ENCODE data around the gene ATG10. TPM values are rescaled to one million over a fixed set of nuclear protein-coding genes. Genes with fewer than 3 reads are reported as not detected.

The ATG10 gene
- 11.3 and 13.7 TPM in 2 replicates for total RNA-seq

DNA sequence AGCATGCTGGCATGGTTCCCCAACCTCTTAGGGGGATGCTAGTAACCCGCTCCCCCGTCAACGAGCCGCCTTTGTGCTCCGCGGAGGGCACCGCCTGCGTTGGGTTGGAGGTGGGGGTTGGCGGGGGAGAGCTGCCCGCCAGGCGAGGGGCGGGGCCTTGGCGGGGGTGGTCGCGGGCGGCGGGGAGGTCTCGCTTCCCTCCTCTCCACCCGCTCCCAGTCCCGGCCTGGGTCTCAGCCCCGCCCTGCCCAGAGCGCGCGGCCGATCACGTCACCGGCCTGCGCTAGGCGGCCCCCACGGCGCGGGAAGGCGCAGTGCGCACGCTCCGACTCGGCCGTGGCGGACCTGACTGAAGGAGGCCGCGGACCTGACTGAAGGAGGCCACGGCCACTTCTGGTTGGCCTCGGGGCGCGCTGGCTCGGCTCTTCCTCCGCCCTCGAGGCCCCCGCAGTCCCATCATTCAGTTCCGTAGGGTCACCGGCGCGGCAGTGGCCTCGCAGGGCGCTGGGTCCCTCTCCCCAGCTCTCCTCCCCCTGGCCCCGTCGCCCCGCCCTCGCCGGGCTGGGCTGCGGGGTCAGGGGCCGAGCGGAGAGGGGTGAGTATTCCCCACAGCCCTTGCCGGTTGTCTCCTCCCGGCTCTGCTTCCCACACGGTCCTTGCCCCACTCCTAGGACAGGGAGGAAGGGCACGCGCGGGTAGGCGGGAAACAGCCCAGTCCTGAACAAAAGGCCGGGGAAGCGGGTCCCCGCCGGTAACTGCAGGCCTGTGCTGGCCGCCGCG is at the start of gene ATG10:
TSS of gene ATG10 (plus strand) at position 312 of the 780 bp plus-strand sequence. CDS start 15,548 bp downstream, outside the sequence.

DNA sequence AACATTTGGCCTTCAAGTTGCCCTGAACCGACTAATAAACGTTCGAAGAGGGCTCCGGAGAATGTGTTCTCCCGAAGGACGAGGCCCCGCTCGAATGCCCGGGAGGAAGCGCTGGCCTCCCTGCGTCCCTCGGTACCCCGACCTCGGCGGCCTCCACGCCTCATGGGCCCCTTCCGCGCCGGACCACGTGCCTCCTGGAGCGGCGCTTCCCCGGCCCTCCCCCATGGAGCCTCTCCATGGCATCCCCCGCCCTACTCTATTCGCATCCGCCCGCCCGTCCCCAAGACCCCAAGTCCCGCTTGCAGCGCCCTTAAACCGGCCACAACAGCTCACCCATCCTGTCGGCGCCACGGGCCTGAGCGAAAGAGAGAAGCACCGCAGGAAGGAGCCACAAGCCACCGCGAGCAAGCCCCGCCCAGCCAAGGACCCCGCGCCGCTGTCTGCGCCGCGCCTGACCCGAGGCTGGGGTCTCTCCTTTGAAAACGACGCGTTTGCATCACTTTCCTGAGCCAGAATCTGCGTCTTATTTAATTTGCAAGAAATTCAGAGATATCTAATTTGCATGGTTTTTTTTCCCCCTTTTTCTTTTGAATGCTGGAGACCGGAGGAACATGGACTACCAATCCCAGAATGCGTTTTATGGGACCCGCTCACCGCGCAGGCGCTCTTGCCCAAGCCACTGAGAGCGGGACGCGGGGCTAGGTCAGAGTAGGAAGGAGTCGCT is 306.3 kb downstream of the ATG10 start, which contains the start of gene RPS23:
TSS of gene RPS23 (minus strand) at position 368 of the 724 bp plus-strand sequence. CDS start at position 337, 31 bp downstream.

Other genes with a start within 250 kb of the ATG10 start
- 8.2 and 21.7 TPM in 2 replicates for gene SSBP2, start 220.9 kb upstream of the ATG10 start, total RNA-seq